Measurements from ENCODE around the gene ZNF740.

The ZNF740 gene

DNA sequence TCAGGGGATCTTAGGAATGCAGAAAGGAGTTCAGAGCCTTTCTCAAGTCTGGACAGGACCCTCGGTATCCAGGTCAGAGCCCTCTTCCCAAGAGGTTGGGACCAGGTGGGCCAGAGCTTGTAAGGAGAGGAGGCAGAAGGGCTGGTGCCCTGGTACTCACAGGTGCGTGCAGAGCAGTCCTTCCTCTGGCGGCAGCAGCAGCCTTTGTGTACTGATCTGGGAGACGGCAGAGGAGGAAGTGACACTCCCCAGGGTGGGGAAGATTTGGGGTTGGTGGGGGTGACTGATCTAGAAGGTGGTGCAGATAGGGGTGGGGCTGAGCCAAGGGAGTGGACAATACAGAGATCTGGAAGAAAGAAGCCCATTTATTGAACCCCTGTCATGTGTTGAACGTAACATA lies 26.5 kb downstream of the ZNF740 start, which contains the start of gene ITGB7:
Gene ITGB7 (minus strand): TSS at position 210 of the 400 bp plus-strand sequence. CDS start 6,808 bp downstream, outside the sequence.
- H3K4me1 ChIP-seq (ENCODE audit: control insufficient read depth in 1 of 2, insufficient read depth in 2 of 2, low read length in 2 of 2) = no peaks in the 10 kb centered on the region
- H4K8ac ChIP-seq (ENCODE audit: low read depth, low read length) = no peak within 1 kb of the TSS
- no peak within 1 kb of the TSS for H2BK12ac ChIP-seq (ENCODE audit: low read length)
- no peak within 1 kb of the TSS for H4K91ac ChIP-seq (ENCODE audit: low read depth, low read length)
- no peak within 1 kb of the TSS for H3K14ac ChIP-seq (ENCODE audit: low read length)
- H2BK5ac ChIP-seq (ENCODE audit: low read depth, low read length, poor library complexity) = no peak within 1 kb of the TSS
- no peaks in the 10 kb centered on the region for H3K9me3 ChIP-seq (ENCODE audit: insufficient read depth, low read depth, low read length)
- H3K9ac ChIP-seq (ENCODE audit: low read length) = no peak within 1 kb of the TSS
- no peaks in the 10 kb centered on the region for H3K79me1 ChIP-seq (ENCODE audit: low read length)
- H4K12ac ChIP-seq (ENCODE audit: low read depth, low read length) = no peak within 1 kb of the TSS
- no peak within 1 kb of the TSS for H2AFZ ChIP-seq (ENCODE audit: insufficient read depth, low read length, poor library complexity)
- no peaks in the 10 kb centered on the region for H3K27me3 ChIP-seq (ENCODE audit: insufficient read depth, low read length)
- no CpG with 5 or more reads among the region's 5 CpGs for WGBS (ENCODE audit: extremely low coverage, insufficient coverage, insufficient read length)
- H3K4me3 ChIP-seq (ENCODE audit: low read depth, low read length) = no peak within 1 kb of the TSS
- no peak for DNase-seq
- no peak within 1 kb of the TSS for H3K23ac ChIP-seq (ENCODE audit: low read length)
- no peak within 1 kb of the TSS for H3K4me2 ChIP-seq (ENCODE audit: low read length)
- no peak within 1 kb of the TSS for H2BK120ac ChIP-seq (ENCODE audit: insufficient read depth, low read length, poor library complexity)
- H3K36me3 ChIP-seq (ENCODE audit: control insufficient read depth in 1 of 2, insufficient read depth in 2 of 2, low read length in 2 of 2) = peaks cover 11 to 17% of the 10 kb centered on the region in 2 experiments
- no peak within 1 kb of the TSS for H2AK5ac ChIP-seq (ENCODE audit: low read length)
- no peaks in the 10 kb centered on the region for H3K79me2 ChIP-seq (ENCODE audit: control insufficient read depth, insufficient read depth, low read length, poor library complexity)
- H3K4ac ChIP-seq (ENCODE audit: low read depth, low read length) = no peak within 1 kb of the TSS
- H3K18ac ChIP-seq (ENCODE audit: low read length) = no peak within 1 kb of the TSS
- H3K27ac ChIP-seq (ENCODE audit: low read depth, low read length) = no peak within 1 kb of the TSS

DNA sequence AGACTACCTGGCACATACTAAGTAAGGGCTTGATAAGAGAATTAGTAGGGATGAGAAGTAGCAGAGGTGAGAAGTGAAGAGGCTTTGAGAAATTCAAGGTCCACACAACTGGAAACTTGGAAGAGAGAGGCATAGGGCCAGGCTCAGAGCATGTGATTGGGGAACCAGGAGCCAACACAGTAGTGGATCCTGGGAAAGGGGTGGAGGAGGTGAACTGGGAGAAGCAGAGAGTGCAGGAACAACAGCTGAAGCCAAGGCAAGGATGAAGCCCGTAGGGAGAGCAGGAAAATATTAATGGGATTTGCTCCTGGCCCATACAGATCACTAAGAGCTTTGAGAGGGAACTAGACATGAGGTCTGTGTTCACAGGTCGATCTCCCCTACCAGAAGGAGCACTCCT lies 27.9 kb downstream of the ZNF740 start:
- H3K23ac ChIP-seq (ENCODE audit: low read length) = no peak overlapping the region
- H4K8ac ChIP-seq (ENCODE audit: low read depth, low read length) = no peak overlapping the region
- no peak overlapping the region for H4K91ac ChIP-seq (ENCODE audit: low read depth, low read length)
- H3K9ac ChIP-seq (ENCODE audit: low read length) = no peak overlapping the region
- H3K18ac ChIP-seq (ENCODE audit: low read length) = no peak overlapping the region
- no peak overlapping the region for H3K14ac ChIP-seq (ENCODE audit: low read length)
- H3K4me3 ChIP-seq (ENCODE audit: low read depth, low read length) = no peak overlapping the region
- no CpG with 5 or more reads among the region's 2 CpGs for WGBS (ENCODE audit: extremely low coverage, insufficient coverage, insufficient read length)
- H2BK120ac ChIP-seq (ENCODE audit: insufficient read depth, low read length, poor library complexity) = no peak overlapping the region
- H3K4me1 ChIP-seq (ENCODE audit: control insufficient read depth in 1 of 2, insufficient read depth in 2 of 2, low read length in 2 of 2) = no peaks in the 10 kb centered on the region
- no peak overlapping the region for H4K12ac ChIP-seq (ENCODE audit: low read depth, low read length)
- no peak overlapping the region for H3K4ac ChIP-seq (ENCODE audit: low read depth, low read length)
- H3K79me2 ChIP-seq (ENCODE audit: control insufficient read depth, insufficient read depth, low read length, poor library complexity) = no peaks in the 10 kb centered on the region
- H3K27ac ChIP-seq (ENCODE audit: low read depth, low read length) = no peak overlapping the region
- H3K79me1 ChIP-seq (ENCODE audit: low read length) = no peaks in the 10 kb centered on the region
- no peaks in the 10 kb centered on the region for H3K9me3 ChIP-seq (ENCODE audit: insufficient read depth, low read depth, low read length)
- H3K27me3 ChIP-seq (ENCODE audit: insufficient read depth, low read length) = no peaks in the 10 kb centered on the region
- H2BK5ac ChIP-seq (ENCODE audit: low read depth, low read length, poor library complexity) = no peak overlapping the region
- no peak overlapping the region for H2BK12ac ChIP-seq (ENCODE audit: low read length)
- no peak overlapping the region for H2AK5ac ChIP-seq (ENCODE audit: low read length)
- H2AFZ ChIP-seq (ENCODE audit: insufficient read depth, low read length, poor library complexity) = no peak overlapping the region
- no peak overlapping the region for H3K4me2 ChIP-seq (ENCODE audit: low read length)
- DNase-seq = no peak
- peaks cover 16 to 23% of the 10 kb centered on the region in 2 experiments for H3K36me3 ChIP-seq (ENCODE audit: control insufficient read depth in 1 of 2, insufficient read depth in 2 of 2, low read length in 2 of 2)

DNA sequence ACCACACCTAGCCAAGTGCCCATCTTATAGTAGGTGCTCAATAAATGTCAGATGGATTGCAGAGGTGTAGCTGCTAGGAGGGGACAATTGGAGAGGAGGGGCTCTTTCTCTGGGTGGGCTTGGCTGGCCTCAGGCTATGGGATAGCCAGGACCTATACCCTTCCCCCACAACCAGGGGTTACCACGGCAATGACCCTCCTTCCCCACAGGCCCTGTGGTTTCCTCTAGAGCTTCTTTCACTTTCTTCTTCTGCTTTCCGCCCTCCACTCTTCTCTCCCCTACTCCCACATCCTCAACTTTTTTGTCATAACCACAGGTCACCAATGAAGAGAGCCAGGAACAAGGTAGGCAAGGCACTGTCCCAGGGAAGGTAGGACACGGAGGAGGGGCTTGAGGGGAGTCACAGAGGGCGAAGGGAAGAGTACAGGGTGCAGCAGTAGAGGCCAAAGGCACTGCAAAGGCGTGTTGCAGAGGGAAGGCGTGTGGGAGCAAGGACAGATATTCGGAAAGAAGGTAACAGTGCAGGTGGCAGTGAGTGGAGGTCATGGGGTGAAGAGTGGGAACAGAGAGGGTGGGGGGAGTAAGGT lies 28.4 kb downstream of the ZNF740 start:
- no peak overlapping the region for H2AK5ac ChIP-seq (ENCODE audit: low read length)
- no peak overlapping the region for H3K9ac ChIP-seq (ENCODE audit: low read length)
- H3K36me3 ChIP-seq (ENCODE audit: control insufficient read depth in 1 of 2, insufficient read depth in 2 of 2, low read length in 2 of 2) = peaks cover 22 to 28% of the 10 kb centered on the region in 2 experiments
- H3K27me3 ChIP-seq (ENCODE audit: insufficient read depth, low read length) = no peaks in the 10 kb centered on the region
- H3K4me2 ChIP-seq (ENCODE audit: low read length) = no peak overlapping the region
- H3K4ac ChIP-seq (ENCODE audit: low read depth, low read length) = no peak overlapping the region
- no peaks in the 10 kb centered on the region for H3K4me1 ChIP-seq (ENCODE audit: control insufficient read depth in 1 of 2, insufficient read depth in 2 of 2, low read length in 2 of 2)
- no peak overlapping the region for H3K14ac ChIP-seq (ENCODE audit: low read length)
- no peaks in the 10 kb centered on the region for H3K9me3 ChIP-seq (ENCODE audit: insufficient read depth, low read depth, low read length)
- no peak overlapping the region for H2BK12ac ChIP-seq (ENCODE audit: low read length)
- no peak overlapping the region for H3K23ac ChIP-seq (ENCODE audit: low read length)
- no peak overlapping the region for H4K12ac ChIP-seq (ENCODE audit: low read depth, low read length)
- no peak overlapping the region for H2AFZ ChIP-seq (ENCODE audit: insufficient read depth, low read length, poor library complexity)
- no peak overlapping the region for H3K4me3 ChIP-seq (ENCODE audit: low read depth, low read length)
- no peak overlapping the region for H3K18ac ChIP-seq (ENCODE audit: low read length)
- H2BK120ac ChIP-seq (ENCODE audit: insufficient read depth, low read length, poor library complexity) = no peak overlapping the region
- no peaks in the 10 kb centered on the region for H3K79me2 ChIP-seq (ENCODE audit: control insufficient read depth, insufficient read depth, low read length, poor library complexity)
- no peaks in the 10 kb centered on the region for H3K79me1 ChIP-seq (ENCODE audit: low read length)
- WGBS (ENCODE audit: extremely low coverage, insufficient coverage, insufficient read length) = no CpG with 5 or more reads among the region's 7 CpGs
- H2BK5ac ChIP-seq (ENCODE audit: low read depth, low read length, poor library complexity) = no peak overlapping the region
- no peak overlapping the region for H3K27ac ChIP-seq (ENCODE audit: low read depth, low read length)
- no peak for DNase-seq
- no peak overlapping the region for H4K8ac ChIP-seq (ENCODE audit: low read depth, low read length)
- H4K91ac ChIP-seq (ENCODE audit: low read depth, low read length) = no peak overlapping the region

DNA sequence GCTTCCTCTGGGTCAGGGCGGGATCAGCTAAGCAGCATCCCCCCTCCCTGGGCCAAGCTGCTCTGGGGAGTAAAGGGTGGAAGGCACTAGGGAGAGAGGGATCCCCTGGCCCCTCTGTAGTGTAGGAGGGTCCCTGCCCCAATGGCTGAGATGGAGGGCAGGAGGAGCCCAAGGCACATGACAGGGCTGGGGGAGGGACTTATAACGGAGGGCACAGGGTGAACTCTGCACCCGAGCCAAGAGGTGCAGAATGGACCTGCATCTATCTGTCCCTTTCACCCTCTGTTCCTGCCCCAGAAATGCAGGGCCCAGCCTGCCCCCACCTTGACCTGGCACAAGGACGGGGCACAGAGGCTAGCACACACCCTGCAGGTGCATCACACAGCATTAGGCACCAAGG lies 30.3 kb downstream of the ZNF740 start:
- no peak overlapping the region for H3K18ac ChIP-seq (ENCODE audit: low read length)
- no CpG with 5 or more reads among the region's 4 CpGs for WGBS (ENCODE audit: extremely low coverage, insufficient coverage, insufficient read length)
- H3K36me3 ChIP-seq (ENCODE audit: control insufficient read depth in 1 of 2, insufficient read depth in 2 of 2, low read length in 2 of 2) = peaks cover 30 to 40% of the 10 kb centered on the region in 2 experiments
- H4K12ac ChIP-seq (ENCODE audit: low read depth, low read length) = no peak overlapping the region
- H3K27ac ChIP-seq (ENCODE audit: low read depth, low read length) = no peak overlapping the region
- no peaks in the 10 kb centered on the region for H3K4me1 ChIP-seq (ENCODE audit: control insufficient read depth in 1 of 2, insufficient read depth in 2 of 2, low read length in 2 of 2)
- no peak overlapping the region for H4K91ac ChIP-seq (ENCODE audit: low read depth, low read length)
- no peak for DNase-seq
- no peak overlapping the region for H2AK5ac ChIP-seq (ENCODE audit: low read length)
- H2BK12ac ChIP-seq (ENCODE audit: low read length) = no peak overlapping the region
- no peak overlapping the region for H2BK5ac ChIP-seq (ENCODE audit: low read depth, low read length, poor library complexity)
- H3K4me3 ChIP-seq (ENCODE audit: low read depth, low read length) = no peak overlapping the region
- H4K8ac ChIP-seq (ENCODE audit: low read depth, low read length) = no peak overlapping the region
- H3K27me3 ChIP-seq (ENCODE audit: insufficient read depth, low read length) = no peaks in the 10 kb centered on the region
- H2BK120ac ChIP-seq (ENCODE audit: insufficient read depth, low read length, poor library complexity) = no peak overlapping the region
- H3K79me1 ChIP-seq (ENCODE audit: low read length) = no peaks in the 10 kb centered on the region
- H3K4me2 ChIP-seq (ENCODE audit: low read length) = no peak overlapping the region
- H3K14ac ChIP-seq (ENCODE audit: low read length) = no peak overlapping the region
- H3K9me3 ChIP-seq (ENCODE audit: insufficient read depth, low read depth, low read length) = peaks cover 2% of the 10 kb centered on the region
- no peak overlapping the region for H3K9ac ChIP-seq (ENCODE audit: low read length)
- no peaks in the 10 kb centered on the region for H3K79me2 ChIP-seq (ENCODE audit: control insufficient read depth, insufficient read depth, low read length, poor library complexity)
- H3K23ac ChIP-seq (ENCODE audit: low read length) = no peak overlapping the region
- H3K4ac ChIP-seq (ENCODE audit: low read depth, low read length) = no peak overlapping the region
- no peak overlapping the region for H2AFZ ChIP-seq (ENCODE audit: insufficient read depth, low read length, poor library complexity)
